Measurements from ENCODE around the gene ERMARD.
A peak's percentile ranks its signal among the peaks of the same experiment; 100 is the strongest.

Gene ERMARD

GRCh38 chr6:169726963-169727362 is 24.5 kb upstream of the ERMARD start:
- no peak for DNase-seq
- Histone ChIP-seq H2AK5ac (ENCODE audit: low read length) (no peak overlapping the region), H4K12ac (ENCODE audit: low read depth, low read length) (no peak overlapping the region), H3K79me2 (ENCODE audit: control insufficient read depth, insufficient read depth, low read length, poor library complexity) (peaks cover 9% of the 10 kb centered on the region), H3K27me3 (ENCODE audit: insufficient read depth, low read length) (no peaks in the 10 kb centered on the region), H3K14ac (ENCODE audit: low read length) (no peak overlapping the region), H3K9me3 (ENCODE audit: insufficient read depth, low read depth, low read length) (no peaks in the 10 kb centered on the region), H3K4me3 (ENCODE audit: low read depth, low read length) (no peak overlapping the region), H3K9ac (ENCODE audit: low read length) (no peak overlapping the region), H3K4ac (ENCODE audit: low read depth, low read length) (no peak overlapping the region), H3K36me3 (ENCODE audit: control insufficient read depth in 1 of 2, insufficient read depth in 2 of 2, low read length in 2 of 2) (no peaks in the 10 kb centered on the region), H2BK12ac (ENCODE audit: low read length) (no peak overlapping the region), H3K4me2 (ENCODE audit: low read length) (no peak overlapping the region), H3K18ac (ENCODE audit: low read length) (no peak overlapping the region), H2BK5ac (ENCODE audit: low read depth, low read length, poor library complexity) (no peak overlapping the region), H3K4me1 (ENCODE audit: control insufficient read depth in 1 of 2, insufficient read depth in 2 of 2, low read length in 2 of 2) (peaks cover 0 to 5% of the 10 kb centered on the region in 2 experiments), H4K91ac (ENCODE audit: low read depth, low read length) (no peak overlapping the region), H3K27ac (ENCODE audit: low read depth, low read length) (no peak overlapping the region), H3K23ac (ENCODE audit: low read length) (no peak overlapping the region), H2AFZ (ENCODE audit: insufficient read depth, low read length, poor library complexity) (no peak overlapping the region), H4K8ac (ENCODE audit: low read depth, low read length) (no peak overlapping the region), H2BK120ac (ENCODE audit: insufficient read depth, low read length, poor library complexity) (no peak overlapping the region), H3K79me1 (ENCODE audit: low read length) (peaks cover 11% of the 10 kb centered on the region)

GRCh38 chr6:169729961-169730360 is 21.5 kb upstream of the ERMARD start:
- Histone ChIP-seq H3K18ac (ENCODE audit: low read length) (no peak overlapping the region), H2BK5ac (ENCODE audit: low read depth, low read length, poor library complexity) (no peak overlapping the region), H3K79me2 (ENCODE audit: control insufficient read depth, insufficient read depth, low read length, poor library complexity) (no peaks in the 10 kb centered on the region), H3K9ac (ENCODE audit: low read length) (no peak overlapping the region), H3K14ac (ENCODE audit: low read length) (no peak overlapping the region), H4K12ac (ENCODE audit: low read depth, low read length) (no peak overlapping the region), H2BK12ac (ENCODE audit: low read length) (no peak overlapping the region), H3K79me1 (ENCODE audit: low read length) (peaks cover under 1% of the 10 kb centered on the region), H2AK5ac (ENCODE audit: low read length) (no peak overlapping the region), H2BK120ac (ENCODE audit: insufficient read depth, low read length, poor library complexity) (no peak overlapping the region), H3K4me3 (ENCODE audit: low read depth, low read length) (no peak overlapping the region), H2AFZ (ENCODE audit: insufficient read depth, low read length, poor library complexity) (no peak overlapping the region), H3K27ac (ENCODE audit: low read depth, low read length) (no peak overlapping the region), H3K27me3 (ENCODE audit: insufficient read depth, low read length) (no peaks in the 10 kb centered on the region), H3K23ac (ENCODE audit: low read length) (no peak overlapping the region), H4K91ac (ENCODE audit: low read depth, low read length) (no peak overlapping the region), H4K8ac (ENCODE audit: low read depth, low read length) (no peak overlapping the region), H3K4me1 (ENCODE audit: control insufficient read depth in 1 of 2, insufficient read depth in 2 of 2, low read length in 2 of 2) (no peaks in the 10 kb centered on the region), H3K4me2 (ENCODE audit: low read length) (no peak overlapping the region), H3K36me3 (ENCODE audit: control insufficient read depth in 1 of 2, insufficient read depth in 2 of 2, low read length in 2 of 2) (no peaks in the 10 kb centered on the region), H3K9me3 (ENCODE audit: insufficient read depth, low read depth, low read length) (no peaks in the 10 kb centered on the region), H3K4ac (ENCODE audit: low read depth, low read length) (no peak overlapping the region)
- no peak for DNase-seq

GRCh38 chr6:169738204-169738975 is 13.0 kb upstream of the ERMARD start:
- Histone ChIP-seq H3K23ac (ENCODE audit: low read length) (no peak overlapping the region), H2BK12ac (ENCODE audit: low read length) (no peak overlapping the region), H3K9me3 (ENCODE audit: insufficient read depth, low read depth, low read length) (no peaks in the 10 kb centered on the region), H3K9ac (ENCODE audit: low read length) (no peak overlapping the region), H3K4me1 (ENCODE audit: control insufficient read depth in 1 of 2, insufficient read depth in 2 of 2, low read length in 2 of 2) (no peaks in the 10 kb centered on the region), H3K14ac (ENCODE audit: low read length) (no peak overlapping the region), H3K4me2 (ENCODE audit: low read length) (no peak overlapping the region), H3K4ac (ENCODE audit: low read depth, low read length) (no peak overlapping the region), H3K27ac (ENCODE audit: low read depth, low read length) (no peak overlapping the region), H2BK120ac (ENCODE audit: insufficient read depth, low read length, poor library complexity) (no peak overlapping the region), H3K79me2 (ENCODE audit: control insufficient read depth, insufficient read depth, low read length, poor library complexity) (no peaks in the 10 kb centered on the region), H3K4me3 (ENCODE audit: low read depth, low read length) (no peak overlapping the region), H2BK5ac (ENCODE audit: low read depth, low read length, poor library complexity) (no peak overlapping the region), H3K79me1 (ENCODE audit: low read length) (no peaks in the 10 kb centered on the region), H4K91ac (ENCODE audit: low read depth, low read length) (no peak overlapping the region), H2AFZ (ENCODE audit: insufficient read depth, low read length, poor library complexity) (no peak overlapping the region), H3K36me3 (ENCODE audit: control insufficient read depth in 1 of 2, insufficient read depth in 2 of 2, low read length in 2 of 2) (no peaks in the 10 kb centered on the region), H2AK5ac (ENCODE audit: low read length) (no peak overlapping the region), H3K27me3 (ENCODE audit: insufficient read depth, low read length) (no peaks in the 10 kb centered on the region), H4K8ac (ENCODE audit: low read depth, low read length) (no peak overlapping the region), H3K18ac (ENCODE audit: low read length) (no peak overlapping the region), H4K12ac (ENCODE audit: low read depth, low read length) (no peak overlapping the region)
- no CpG with 5 or more reads among the region's 9 CpGs for WGBS (ENCODE audit: extremely low coverage, insufficient coverage, insufficient read length)
- DNase-seq, result no peak

GRCh38 chr6:169738976-169739529 is 12.4 kb upstream of the ERMARD start:
- Histone ChIP-seq H3K23ac (ENCODE audit: low read length) (no peak overlapping the region), H3K79me1 (ENCODE audit: low read length) (no peaks in the 10 kb centered on the region), H3K36me3 (ENCODE audit: control insufficient read depth in 1 of 2, insufficient read depth in 2 of 2, low read length in 2 of 2) (no peaks in the 10 kb centered on the region), H4K91ac (ENCODE audit: low read depth, low read length) (no peak overlapping the region), H3K18ac (ENCODE audit: low read length) (no peak overlapping the region), H2BK12ac (ENCODE audit: low read length) (no peak overlapping the region), H3K14ac (ENCODE audit: low read length) (no peak overlapping the region), H3K9me3 (ENCODE audit: insufficient read depth, low read depth, low read length) (no peaks in the 10 kb centered on the region), H3K4me2 (ENCODE audit: low read length) (no peak overlapping the region), H2AFZ (ENCODE audit: insufficient read depth, low read length, poor library complexity) (no peak overlapping the region), H2BK5ac (ENCODE audit: low read depth, low read length, poor library complexity) (no peak overlapping the region), H4K8ac (ENCODE audit: low read depth, low read length) (no peak overlapping the region), H3K4ac (ENCODE audit: low read depth, low read length) (no peak overlapping the region), H3K4me1 (ENCODE audit: control insufficient read depth in 1 of 2, insufficient read depth in 2 of 2, low read length in 2 of 2) (no peaks in the 10 kb centered on the region), H2BK120ac (ENCODE audit: insufficient read depth, low read length, poor library complexity) (no peak overlapping the region), H3K4me3 (ENCODE audit: low read depth, low read length) (no peak overlapping the region), H3K9ac (ENCODE audit: low read length) (peak overlapping the region; percentile 66), H3K79me2 (ENCODE audit: control insufficient read depth, insufficient read depth, low read length, poor library complexity) (no peaks in the 10 kb centered on the region), H3K27ac (ENCODE audit: low read depth, low read length) (no peak overlapping the region), H3K27me3 (ENCODE audit: insufficient read depth, low read length) (no peaks in the 10 kb centered on the region), H2AK5ac (ENCODE audit: low read length) (no peak overlapping the region), H4K12ac (ENCODE audit: low read depth, low read length) (no peak overlapping the region)
- WGBS (ENCODE audit: extremely low coverage, insufficient coverage, insufficient read length), result no CpG with 5 or more reads among the region's 2 CpGs
- no peak for DNase-seq
